Glutamatergic neuron (in vitro differentiated cells): ENCODE results near the gene USP9Y. TPM values are rescaled to one million over a fixed set of nuclear protein-coding genes. Genes with fewer than 3 reads are reported as not detected.

Source experiments
- DNase-seq: peaks from one replicate; pipeline ENCODE4 v3.0.0; 2022
- H3K27ac Mint-ChIP-seq: one replicate; pipeline ENCODE4 v1.8.0; 2020; ENCODE audit warnings: mild to moderate bottlenecking, mixed read lengths, inconsistent platforms; ENCODE audit not compliant: unreplicated experiment
- H3K27me3 Mint-ChIP-seq: one replicate; pipeline ENCODE4 v1.8.0; 2020; ENCODE audit warnings: mild to moderate bottlenecking, moderate library complexity, mixed read lengths, inconsistent platforms; ENCODE audit not compliant: unreplicated experiment
- H3K36me3 Mint-ChIP-seq: one replicate; pipeline ENCODE4 v1.8.0; 2020; ENCODE audit warnings: mild to moderate bottlenecking, mixed read lengths, inconsistent platforms; ENCODE audit not compliant: unreplicated experiment
- H3K4me1 Mint-ChIP-seq: one replicate; pipeline ENCODE4 v1.8.0; 2020; ENCODE audit warnings: mild to moderate bottlenecking, low read depth, mixed read lengths, inconsistent platforms; ENCODE audit not compliant: unreplicated experiment
- H3K4me3 Mint-ChIP-seq: one replicate; pipeline ENCODE4 v1.8.0; 2020; ENCODE audit warnings: mild to moderate bottlenecking, mixed read lengths, inconsistent platforms; ENCODE audit not compliant: unreplicated experiment
- H3K9me3 Mint-ChIP-seq: one replicate; pipeline ENCODE4 v1.8.0; 2020; ENCODE audit warnings: mild to moderate bottlenecking, moderate library complexity, mixed read lengths, inconsistent platforms; ENCODE audit not compliant: unreplicated experiment
- CTCF ChIP-seq: fragments of 200-600 bp; sonication (generic); IDR thresholded peaks from one replicate; pipeline ENCODE4 v1.5.0; 2021; ENCODE audit not compliant: partially characterized antibody, unreplicated experiment
- total RNA-seq: library from RNA; stranded (reverse); fragmentation: NEBNext Ultra II Directional; extraction: Animal tissue kit (Norgen Biotek cat#: 25700); gene quantifications from one replicate; pipeline ENCODE4 v1.2.1, GENCODE V29; 2021; ENCODE audit not compliant: unreplicated experiment

USP9Y gene
- total RNA-seq, 1 donor from 2014 or later, result 50.3 TPM

- Mint-ChIP-seq H3K27ac (no peak overlapping the region), H3K4me3 (no peak overlapping the region), H3K9me3 (no peaks in the 10 kb centered on the region), H3K4me1 (no peaks in the 10 kb centered on the region), H3K27me3 (no peaks in the 10 kb centered on the region), H3K36me3 (no peaks in the 10 kb centered on the region)
- DNase-seq, result no peak
- no peak for TF ChIP-seq CTCF
Observed at GRCh38 chrY:12898604-12899003, 197.6 kb downstream of the USP9Y start.

DNA sequence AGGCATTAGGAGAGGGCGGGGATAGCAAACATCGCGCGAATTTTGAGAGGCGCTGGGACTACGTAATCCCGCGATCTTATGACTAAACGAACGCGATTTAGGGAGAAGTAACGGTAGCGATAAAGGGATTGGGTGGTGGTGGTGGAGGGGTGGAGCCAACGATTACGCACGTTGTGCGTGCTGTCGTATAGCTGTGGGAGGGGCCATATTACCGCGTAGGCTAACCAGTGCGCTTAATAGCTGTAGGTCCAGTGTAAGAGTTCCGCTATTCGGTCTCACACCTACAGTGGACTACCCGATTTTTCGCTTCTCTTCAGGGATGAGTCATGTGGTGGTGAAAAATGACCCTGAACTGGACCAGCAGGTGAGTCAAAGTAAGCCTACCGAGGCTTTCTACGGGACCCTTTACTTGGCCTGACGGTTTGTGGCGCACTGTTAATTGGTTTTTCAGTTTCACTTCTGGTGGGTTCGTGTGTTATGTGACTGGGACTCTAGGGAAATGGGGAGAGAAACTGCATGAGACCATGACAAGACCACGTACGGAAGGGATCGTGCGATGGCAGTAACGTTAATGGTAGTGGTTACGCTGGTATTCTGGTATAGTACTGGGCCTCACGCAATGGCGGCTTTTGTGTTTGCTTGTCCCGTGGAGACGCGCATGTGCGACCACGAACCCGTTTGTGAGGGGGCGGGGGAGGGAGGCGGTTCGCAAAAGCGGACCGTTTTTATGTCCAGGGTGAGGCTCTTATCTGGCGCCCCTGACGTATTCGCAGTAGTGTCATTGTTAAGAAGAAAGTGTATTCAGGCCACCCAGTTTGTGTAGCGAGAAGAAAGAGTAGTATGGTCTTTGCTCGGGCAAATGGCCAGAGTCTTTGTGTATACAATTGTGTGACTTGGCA lies 203.8 kb downstream of the USP9Y start, which contains the start of gene DDX3Y:
DDX3Y (plus strand) TSS at position 251 of the 899 bp plus-strand sequence; CDS start at position 320, 69 bp downstream.
- Mint-ChIP-seq H3K9me3 (peaks cover 6% of the 10 kb centered on the region), H3K36me3 (no peaks in the 10 kb centered on the region), H3K4me3 (peak within 1 kb of the TSS; percentile 95), H3K27me3 (peaks cover 3% of the 10 kb centered on the region), H3K4me1 (peaks cover 7% of the 10 kb centered on the region), H3K27ac (peak within 1 kb of the TSS; percentile 98)
- no peak for TF ChIP-seq CTCF
- DNase-seq, result peak; percentile 76

DNA sequence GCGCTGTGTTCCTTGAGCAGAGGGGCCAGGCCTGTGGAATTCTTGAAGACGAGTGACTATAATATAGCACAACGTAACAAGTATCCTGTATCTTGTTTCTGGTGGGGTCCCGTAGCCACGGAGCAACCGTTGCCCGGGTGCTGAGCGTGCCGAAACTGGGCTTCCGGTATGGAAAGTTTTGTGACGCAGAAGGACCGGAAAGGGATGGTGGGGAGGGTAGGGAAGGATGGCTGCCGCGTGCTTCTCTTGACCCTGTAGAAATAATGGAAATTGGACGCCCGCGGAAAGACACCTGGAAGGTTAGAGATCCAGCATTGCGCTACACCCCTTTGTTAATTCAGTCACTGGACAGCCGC lies 204.5 kb downstream of the USP9Y start:
- Mint-ChIP-seq H3K9me3 (peaks cover 6% of the 10 kb centered on the region), H3K4me3 (peak overlapping the region; percentile 95), H3K4me1 (peaks cover 7% of the 10 kb centered on the region), H3K36me3 (no peaks in the 10 kb centered on the region), H3K27me3 (peaks cover 3% of the 10 kb centered on the region), H3K27ac (peak overlapping the region; percentile 98)
- no peak for TF ChIP-seq CTCF
- peak; percentile 52 for DNase-seq

- no peak for TF ChIP-seq CTCF
- H3K4me1 Mint-ChIP-seq, result peaks cover 7% of the 10 kb centered on the region
- H3K27me3 Mint-ChIP-seq, result peaks cover 3% of the 10 kb centered on the region
- no peaks in the 10 kb centered on the region for H3K36me3 Mint-ChIP-seq
- peak overlapping the region; percentile 95 for H3K4me3 Mint-ChIP-seq
- DNase-seq, result no peak
- H3K27ac Mint-ChIP-seq, result peak overlapping the region; percentile 98
- H3K9me3 Mint-ChIP-seq, result peaks cover 6% of the 10 kb centered on the region
Observed at GRCh38 chrY:12905895-12906294, 204.9 kb downstream of the USP9Y start.

Other genes with a start within 250 kb of the USP9Y start
- gene DDX3Y, start 203.6 kb downstream of the USP9Y start, total RNA-seq, result 54.0 TPM